Activated T-helper 17 cell treated with anti-CD3 and anti-CD28 coated beads, Interleukin-2, amount 50 U/mL, for 72 hours (primary cell): ENCODE data around the gene GPR26. TPM values are rescaled to one million over a fixed set of nuclear protein-coding genes. Genes with fewer than 3 reads are reported as not detected.

Source experiments
- ATAC-seq: fragments of 150-1000 bp; cut with Tn5 transposase; replicated peaks from 2 replicates; pipeline ENCODE4 v1.10.0; 2021; ENCODE audit warnings: mild to moderate bottlenecking, moderate library complexity
- H3K27ac Mint-ChIP-seq: one replicate; pipeline ENCODE4 v1.8.0; 2022; ENCODE audit warnings: mixed read lengths
- H3K27me3 Mint-ChIP-seq: one replicate; pipeline ENCODE4 v1.8.0; 2022; ENCODE audit warnings: mixed read lengths
- H3K36me3 Mint-ChIP-seq: one replicate; pipeline ENCODE4 v1.8.0; 2022; ENCODE audit warnings: low read depth, mild to moderate bottlenecking, mixed read lengths
- H3K4me1 Mint-ChIP-seq: one replicate; pipeline ENCODE4 v1.8.0; 2022; ENCODE audit warnings: mixed read lengths
- H3K4me3 Mint-ChIP-seq: one replicate; pipeline ENCODE4 v1.8.0; 2022; ENCODE audit warnings: mild to moderate bottlenecking, mixed read lengths
- H3K9me3 Mint-ChIP-seq: one replicate; pipeline ENCODE4 v1.8.0; 2022; ENCODE audit warnings: mixed read lengths
- total RNA-seq, 2 donors: library from RNA; stranded (reverse); gene quantifications; one replicate each; pipeline ENCODE4 v1.2.3, GENCODE V29; 2022

The GPR26 gene
- total RNA-seq, 2 donors from 2014 or later: not detected

DNA sequence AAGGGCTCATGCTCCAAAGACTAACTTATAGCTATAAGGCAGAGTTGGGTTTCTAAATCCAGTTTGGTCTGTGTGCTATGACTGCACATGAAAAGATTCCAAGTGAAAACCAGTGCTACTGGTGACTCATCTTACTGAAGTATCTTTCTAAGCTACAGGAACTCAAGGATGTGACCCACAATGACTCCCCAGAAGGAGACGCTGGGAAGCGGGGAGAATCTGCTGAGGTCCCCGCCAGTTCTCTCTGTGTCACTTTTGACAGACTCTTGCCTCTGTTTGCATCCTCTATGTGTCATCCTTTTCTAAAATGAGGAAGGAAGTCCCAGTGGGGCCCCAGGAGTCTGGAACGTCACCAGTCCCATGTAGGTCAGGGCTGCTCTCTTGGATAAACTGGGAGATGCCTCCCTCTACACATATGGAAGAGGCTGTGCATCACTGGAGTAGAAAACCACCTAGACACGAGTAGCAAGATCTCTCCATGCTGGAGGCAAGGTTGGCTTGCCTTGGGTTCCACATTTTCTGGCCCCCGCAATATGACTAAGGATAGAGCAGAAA lies 28.8 kb upstream of the GPR26 start:
- ATAC-seq: no peak
- no peaks in the 10 kb centered on the region for H3K9me3 Mint-ChIP-seq
- no peaks in the 10 kb centered on the region for H3K36me3 Mint-ChIP-seq
- H3K4me3 Mint-ChIP-seq: no peak overlapping the region
- H3K27ac Mint-ChIP-seq: no peak overlapping the region
- H3K4me1 Mint-ChIP-seq: no peaks in the 10 kb centered on the region
- peaks cover 22% of the 10 kb centered on the region for H3K27me3 Mint-ChIP-seq

- Mint-ChIP-seq H3K27me3 (peaks cover 20% of the 10 kb centered on the region), H3K9me3 (no peaks in the 10 kb centered on the region), H3K36me3 (no peaks in the 10 kb centered on the region), H3K4me3 (no peak overlapping the region), H3K4me1 (no peaks in the 10 kb centered on the region), H3K27ac (no peak overlapping the region)
- ATAC-seq: no peak
These were observed 27.0 kb upstream of the GPR26 start for GRCh38 chr10:123639131-123639530.

GRCh38 chr10:123640016-123640535 lies 26.1 kb upstream of the GPR26 start:
- H3K4me3 Mint-ChIP-seq: no peak overlapping the region
- no peak for ATAC-seq
- no peaks in the 10 kb centered on the region for H3K4me1 Mint-ChIP-seq
- H3K27ac Mint-ChIP-seq: no peak overlapping the region
- H3K27me3 Mint-ChIP-seq: peaks cover 22% of the 10 kb centered on the region
- H3K36me3 Mint-ChIP-seq: no peaks in the 10 kb centered on the region
- H3K9me3 Mint-ChIP-seq: no peaks in the 10 kb centered on the region

- Mint-ChIP-seq H3K4me3 (no peak overlapping the region), H3K9me3 (no peaks in the 10 kb centered on the region), H3K4me1 (no peaks in the 10 kb centered on the region), H3K36me3 (no peaks in the 10 kb centered on the region), H3K27me3 (peaks cover 29% of the 10 kb centered on the region), H3K27ac (no peak overlapping the region)
- no peak for ATAC-seq
These were observed 23.9 kb upstream of the GPR26 start for GRCh38 chr10:123642293-123642692.

- no peak for ATAC-seq
- Mint-ChIP-seq H3K4me3 (no peak overlapping the region), H3K9me3 (no peaks in the 10 kb centered on the region), H3K4me1 (no peaks in the 10 kb centered on the region), H3K27ac (no peak overlapping the region), H3K27me3 (peaks cover 29% of the 10 kb centered on the region), H3K36me3 (no peaks in the 10 kb centered on the region)
These were observed 23.5 kb upstream of the GPR26 start for GRCh38 chr10:123642697-123643096.

DNA sequence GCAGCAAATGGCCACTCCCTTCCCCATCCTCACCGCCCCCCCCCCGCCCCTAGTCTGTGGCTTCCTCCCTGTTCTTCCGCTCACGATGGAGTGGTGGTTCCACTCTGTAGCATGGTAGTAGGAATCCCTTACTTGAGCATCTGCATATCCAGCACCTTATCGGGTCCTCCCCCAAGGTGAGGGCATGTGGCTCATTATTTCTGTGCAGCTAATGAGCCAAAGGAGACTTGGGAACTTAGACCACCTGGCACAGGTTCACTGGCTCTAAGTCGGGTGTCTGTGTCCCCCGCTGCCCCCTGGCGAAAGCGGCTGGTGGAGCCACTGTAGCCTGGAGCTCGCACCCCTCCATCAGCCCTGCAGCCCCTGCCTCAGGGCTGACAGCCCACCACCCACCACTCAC lies 22.8 kb upstream of the GPR26 start:
- no peaks in the 10 kb centered on the region for H3K36me3 Mint-ChIP-seq
- peaks cover 26% of the 10 kb centered on the region for H3K27me3 Mint-ChIP-seq
- no peaks in the 10 kb centered on the region for H3K4me1 Mint-ChIP-seq
- H3K9me3 Mint-ChIP-seq: no peaks in the 10 kb centered on the region
- no peak for ATAC-seq
- no peak overlapping the region for H3K27ac Mint-ChIP-seq
- no peak overlapping the region for H3K4me3 Mint-ChIP-seq

- no peaks in the 10 kb centered on the region for H3K9me3 Mint-ChIP-seq
- H3K4me1 Mint-ChIP-seq: no peaks in the 10 kb centered on the region
- H3K27ac Mint-ChIP-seq: no peak overlapping the region
- ATAC-seq: no peak
- no peak overlapping the region for H3K4me3 Mint-ChIP-seq
- peaks cover 29% of the 10 kb centered on the region for H3K27me3 Mint-ChIP-seq
- H3K36me3 Mint-ChIP-seq: no peaks in the 10 kb centered on the region
These were observed 21.1 kb upstream of the GPR26 start for GRCh38 chr10:123645016-123645415.

GRCh38 chr10:123645615-123646014 lies 20.5 kb upstream of the GPR26 start:
- H3K36me3 Mint-ChIP-seq: no peaks in the 10 kb centered on the region
- no peak overlapping the region for H3K27ac Mint-ChIP-seq
- peaks cover 24% of the 10 kb centered on the region for H3K27me3 Mint-ChIP-seq
- no peaks in the 10 kb centered on the region for H3K4me1 Mint-ChIP-seq
- no peak for ATAC-seq
- no peaks in the 10 kb centered on the region for H3K9me3 Mint-ChIP-seq
- no peak overlapping the region for H3K4me3 Mint-ChIP-seq

GRCh38 chr10:123648595-123648994 lies 17.6 kb upstream of the GPR26 start:
- no peak overlapping the region for H3K27ac Mint-ChIP-seq
- no peak for ATAC-seq
- no peak overlapping the region for H3K4me3 Mint-ChIP-seq
- peaks cover 23% of the 10 kb centered on the region for H3K27me3 Mint-ChIP-seq
- H3K4me1 Mint-ChIP-seq: no peaks in the 10 kb centered on the region
- H3K9me3 Mint-ChIP-seq: no peaks in the 10 kb centered on the region
- no peaks in the 10 kb centered on the region for H3K36me3 Mint-ChIP-seq

DNA sequence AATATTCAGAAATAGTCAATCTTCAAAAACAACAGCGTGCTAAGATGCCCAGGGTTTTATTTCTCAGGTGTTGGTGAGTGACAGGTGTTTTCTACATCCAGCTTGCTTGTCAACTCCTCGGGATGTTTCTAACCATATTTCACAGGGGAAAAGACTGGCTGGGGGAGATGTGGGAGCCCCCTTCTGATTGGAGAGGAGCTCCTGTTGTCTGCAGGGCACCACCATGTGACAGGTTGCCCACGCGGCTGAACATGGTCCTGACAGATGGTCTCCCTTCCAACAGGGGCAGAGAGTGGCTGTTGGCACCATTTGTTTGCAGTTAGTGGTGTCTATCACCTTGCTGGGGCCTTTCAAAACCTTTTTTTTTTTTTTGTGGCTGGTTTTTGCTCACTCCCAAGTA lies 16.5 kb upstream of the GPR26 start:
- no peak for ATAC-seq
- no peaks in the 10 kb centered on the region for H3K4me1 Mint-ChIP-seq
- H3K27ac Mint-ChIP-seq: no peak overlapping the region
- no peaks in the 10 kb centered on the region for H3K9me3 Mint-ChIP-seq
- H3K27me3 Mint-ChIP-seq: peaks cover 19% of the 10 kb centered on the region
- no peaks in the 10 kb centered on the region for H3K36me3 Mint-ChIP-seq
- H3K4me3 Mint-ChIP-seq: no peak overlapping the region

DNA sequence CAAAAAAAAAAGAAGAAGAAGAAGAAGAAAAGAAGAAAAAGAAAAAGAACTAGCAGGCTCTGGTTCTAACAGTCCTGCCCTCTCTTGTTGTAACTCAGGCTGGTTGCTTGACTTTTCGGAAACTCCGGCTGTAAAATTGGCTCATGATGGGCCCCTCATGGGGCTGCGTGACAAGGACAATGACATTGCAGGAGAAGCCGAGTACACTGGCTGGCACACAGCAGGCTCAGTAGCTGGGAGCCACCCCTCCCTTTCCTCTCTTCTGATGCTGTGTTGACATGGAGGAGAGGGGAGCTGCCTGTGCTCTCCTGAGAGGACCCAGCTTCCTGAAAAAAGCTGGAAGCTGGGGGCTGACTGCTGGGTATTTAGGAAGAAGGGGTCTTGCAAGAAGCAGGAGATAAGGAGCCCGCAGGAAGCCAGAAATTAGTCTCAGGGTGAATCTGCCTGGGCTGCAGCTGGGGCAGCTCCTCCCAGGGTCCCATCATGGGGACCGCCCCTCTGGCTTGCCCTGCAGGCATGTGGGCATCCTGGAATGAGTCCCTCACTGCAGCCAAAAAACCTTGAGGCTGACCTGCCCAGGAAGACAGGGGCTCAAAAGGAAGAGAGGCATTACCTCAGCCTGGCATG lies 14.6 kb upstream of the GPR26 start:
- ATAC-seq: no peak
- H3K36me3 Mint-ChIP-seq: no peaks in the 10 kb centered on the region
- H3K27ac Mint-ChIP-seq: no peak overlapping the region
- no peaks in the 10 kb centered on the region for H3K9me3 Mint-ChIP-seq
- peaks cover 3% of the 10 kb centered on the region for H3K27me3 Mint-ChIP-seq
- H3K4me3 Mint-ChIP-seq: no peak overlapping the region
- no peaks in the 10 kb centered on the region for H3K4me1 Mint-ChIP-seq

DNA sequence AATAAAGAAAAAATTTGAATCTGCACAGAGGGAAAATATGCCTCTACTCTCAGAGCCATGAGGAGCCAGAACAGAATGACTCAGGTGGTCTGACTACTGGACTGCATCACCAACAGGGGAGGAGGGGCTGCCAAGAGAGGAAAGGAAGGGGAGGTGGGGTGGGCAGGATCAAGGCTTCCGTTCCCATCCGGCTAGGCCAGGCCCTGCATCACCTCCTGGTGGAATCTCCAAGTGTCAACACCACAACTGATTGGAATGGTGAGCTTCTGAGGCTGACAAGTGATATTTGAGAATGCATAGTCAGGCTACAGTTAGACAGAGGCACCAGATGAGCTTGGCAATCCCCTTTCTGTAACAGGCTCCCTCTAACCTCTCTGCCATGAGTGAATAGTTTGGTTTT lies 10.4 kb upstream of the GPR26 start:
- ATAC-seq: no peak
- Mint-ChIP-seq H3K27ac (no peak overlapping the region), H3K9me3 (no peaks in the 10 kb centered on the region), H3K27me3 (no peaks in the 10 kb centered on the region), H3K4me1 (no peaks in the 10 kb centered on the region), H3K36me3 (no peaks in the 10 kb centered on the region), H3K4me3 (no peak overlapping the region)

DNA sequence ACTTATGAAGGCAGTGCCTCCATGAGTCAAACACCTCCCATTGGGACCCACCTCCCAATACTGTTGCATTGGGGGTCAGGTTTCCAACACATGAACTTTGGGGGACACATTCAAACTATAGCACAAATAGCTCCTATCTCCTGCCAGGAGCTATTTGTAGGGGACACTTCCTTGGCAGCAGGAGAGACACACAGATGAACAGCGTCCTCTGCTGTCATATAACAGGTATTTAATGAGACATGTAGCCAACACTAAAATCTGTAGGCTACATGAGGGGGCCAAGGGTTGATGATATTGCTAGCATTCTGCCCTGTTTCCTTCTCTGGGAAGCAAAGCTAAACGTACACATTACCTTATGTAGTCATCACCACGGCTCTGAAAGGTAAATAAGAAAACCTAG lies 2.6 kb upstream of the GPR26 start:
- no peak overlapping the region for H3K27ac Mint-ChIP-seq
- H3K27me3 Mint-ChIP-seq: peaks cover 18% of the 10 kb centered on the region
- no peaks in the 10 kb centered on the region for H3K4me1 Mint-ChIP-seq
- H3K9me3 Mint-ChIP-seq: no peaks in the 10 kb centered on the region
- H3K4me3 Mint-ChIP-seq: no peak overlapping the region
- no peaks in the 10 kb centered on the region for H3K36me3 Mint-ChIP-seq
- ATAC-seq: no peak

- no peak for ATAC-seq
- no peak overlapping the region for H3K27ac Mint-ChIP-seq
- H3K4me3 Mint-ChIP-seq: no peak overlapping the region
- H3K36me3 Mint-ChIP-seq: no peaks in the 10 kb centered on the region
- H3K9me3 Mint-ChIP-seq: no peaks in the 10 kb centered on the region
- H3K4me1 Mint-ChIP-seq: no peaks in the 10 kb centered on the region
- peaks cover 24% of the 10 kb centered on the region for H3K27me3 Mint-ChIP-seq
These were observed 466 bp upstream of the GPR26 start for GRCh38 chr10:123665491-123666286.

DNA sequence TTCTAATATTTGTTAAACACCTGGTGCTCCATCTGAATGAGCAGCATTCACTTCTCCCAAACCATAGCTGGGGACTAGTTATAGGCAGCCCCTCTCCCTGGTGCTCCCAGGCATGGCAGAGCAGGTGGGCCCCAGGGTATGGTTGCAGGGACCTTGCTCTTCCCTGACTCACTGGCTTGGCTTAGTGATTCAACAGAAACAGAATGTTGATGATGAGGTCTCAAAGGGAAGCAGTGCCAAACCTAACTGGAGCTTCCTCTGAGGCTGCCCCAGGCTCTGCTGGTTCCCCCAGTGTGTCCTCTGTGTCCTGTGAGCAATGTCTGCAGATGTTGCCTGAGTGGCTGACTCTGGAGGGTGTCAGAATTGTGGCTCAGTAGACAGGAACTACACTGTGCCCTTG lies 3.7 kb downstream of the GPR26 start:
- Mint-ChIP-seq H3K27me3 (peaks cover 21% of the 10 kb centered on the region), H3K4me1 (no peaks in the 10 kb centered on the region), H3K9me3 (no peaks in the 10 kb centered on the region), H3K36me3 (no peaks in the 10 kb centered on the region), H3K4me3 (no peak overlapping the region), H3K27ac (no peak overlapping the region)
- ATAC-seq: no peak
